ENCODE data around the gene SCYGR6.

SCYGR6 gene

GRCh38 chr2:227710986-227711385, 13.6 kb downstream of the SCYGR6 start:
- FAIRE-seq, result no peak

GRCh38 chr2:227707390-227707789, 17.2 kb downstream of the SCYGR6 start:
- no peak for FAIRE-seq

- no peak for FAIRE-seq
These were observed 17.7 kb downstream of the SCYGR6 start for GRCh38 chr2:227706859-227707258.

GRCh38 chr2:227703961-227704360, 20.6 kb downstream of the SCYGR6 start:
- FAIRE-seq, result no peak

- no peak for FAIRE-seq
These were observed 21.3 kb downstream of the SCYGR6 start for GRCh38 chr2:227703280-227703732.

GRCh38 chr2:227701556-227701955, 23.0 kb downstream of the SCYGR6 start:
- FAIRE-seq, result no peak

DNA sequence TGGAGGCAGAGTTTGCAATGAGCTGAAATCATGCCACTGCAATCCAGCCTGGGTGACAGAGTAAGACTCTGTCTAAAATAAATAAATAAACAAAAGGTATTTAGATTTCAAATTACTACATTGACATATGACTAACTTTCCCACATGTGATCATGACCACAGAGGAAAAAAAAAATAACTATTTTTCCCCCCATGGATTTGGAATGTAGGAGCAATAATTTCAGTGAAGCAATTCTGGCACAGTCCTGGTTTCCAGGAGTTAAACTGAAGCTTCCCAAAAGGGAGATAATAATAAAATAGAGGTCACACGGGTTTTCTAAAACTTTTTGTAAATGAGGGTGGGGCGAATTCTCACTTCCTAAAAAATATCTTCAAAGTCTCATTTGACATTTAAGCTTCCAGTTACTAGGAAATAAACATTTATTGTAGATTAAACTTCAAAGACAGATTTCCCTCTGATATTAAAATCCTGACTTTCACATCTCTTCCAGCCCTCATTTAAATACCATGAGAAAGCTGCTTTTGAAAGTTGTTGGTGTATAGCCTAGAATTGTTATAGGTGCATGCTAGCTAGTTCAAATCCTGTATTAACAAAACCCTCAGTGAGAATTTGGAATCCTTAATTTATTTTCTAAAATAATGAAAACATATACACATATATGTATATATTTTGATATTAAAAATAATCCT, 27.4 kb downstream of the SCYGR6 start:
- no peak for FAIRE-seq

DNA sequence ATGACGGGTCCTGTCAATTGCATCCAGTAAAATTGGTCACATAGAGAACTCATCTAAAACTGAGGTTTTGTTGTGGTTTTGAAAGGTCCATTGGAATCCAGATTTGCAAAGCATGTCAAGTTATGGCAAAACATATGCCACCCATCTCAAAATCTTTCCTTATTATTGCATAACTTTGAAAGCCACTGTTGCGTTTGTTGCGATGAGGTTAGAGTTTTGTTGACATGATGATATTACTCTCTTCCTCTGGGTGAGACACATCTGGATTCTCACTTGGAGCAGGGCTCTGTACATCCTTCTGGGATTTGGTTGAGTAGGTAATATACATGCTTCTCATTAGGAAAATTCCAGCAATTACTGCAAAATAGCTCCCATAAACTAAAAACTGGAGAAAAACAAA, 37.4 kb downstream of the SCYGR6 start:
- no peak for FAIRE-seq

DNA sequence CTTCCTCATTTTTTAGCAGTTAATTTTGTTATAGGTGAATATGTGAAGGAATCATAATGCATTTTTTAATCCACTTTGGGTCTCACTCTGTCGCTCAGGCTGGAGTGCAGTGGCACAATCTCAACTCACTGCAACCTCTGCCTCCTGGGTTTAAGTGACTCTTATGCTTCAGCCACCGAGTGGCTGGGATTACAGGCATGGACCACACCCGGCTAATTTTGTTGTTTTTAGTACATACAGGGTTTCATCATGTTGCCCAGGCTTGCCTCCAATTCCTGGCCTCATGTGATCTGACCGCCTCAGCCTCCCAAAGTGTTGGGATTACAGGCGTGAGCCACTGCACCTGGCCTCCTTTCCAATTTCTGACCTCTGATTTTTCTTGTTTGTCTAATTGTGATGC, 40.3 kb downstream of the SCYGR6 start:
- FAIRE-seq, result no peak

DNA sequence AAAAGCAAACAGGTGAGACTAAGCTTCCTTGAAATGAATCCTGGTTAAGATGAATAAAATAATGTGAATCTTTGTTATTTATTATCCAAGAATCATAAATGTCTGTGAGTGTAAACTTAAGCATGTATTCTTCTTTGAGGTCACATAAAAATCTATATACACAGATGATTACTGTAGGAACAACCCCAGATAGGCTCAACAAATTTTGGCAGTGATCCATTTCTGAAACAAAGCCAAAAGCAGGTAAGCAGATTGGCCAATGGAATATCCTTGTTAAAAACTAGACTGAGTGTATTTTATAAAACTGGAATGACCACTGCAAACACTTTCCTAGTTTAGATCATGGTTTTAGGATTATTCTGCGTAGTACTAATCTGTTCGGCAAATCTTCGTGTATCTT, 46.6 kb downstream of the SCYGR6 start:
- no peak for FAIRE-seq

- FAIRE-seq, result no peak
These were observed 50.1 kb downstream of the SCYGR6 start for GRCh38 chr2:227674485-227674884.
